Measurements from ENCODE around the gene FOSB.

FOSB gene

DNA sequence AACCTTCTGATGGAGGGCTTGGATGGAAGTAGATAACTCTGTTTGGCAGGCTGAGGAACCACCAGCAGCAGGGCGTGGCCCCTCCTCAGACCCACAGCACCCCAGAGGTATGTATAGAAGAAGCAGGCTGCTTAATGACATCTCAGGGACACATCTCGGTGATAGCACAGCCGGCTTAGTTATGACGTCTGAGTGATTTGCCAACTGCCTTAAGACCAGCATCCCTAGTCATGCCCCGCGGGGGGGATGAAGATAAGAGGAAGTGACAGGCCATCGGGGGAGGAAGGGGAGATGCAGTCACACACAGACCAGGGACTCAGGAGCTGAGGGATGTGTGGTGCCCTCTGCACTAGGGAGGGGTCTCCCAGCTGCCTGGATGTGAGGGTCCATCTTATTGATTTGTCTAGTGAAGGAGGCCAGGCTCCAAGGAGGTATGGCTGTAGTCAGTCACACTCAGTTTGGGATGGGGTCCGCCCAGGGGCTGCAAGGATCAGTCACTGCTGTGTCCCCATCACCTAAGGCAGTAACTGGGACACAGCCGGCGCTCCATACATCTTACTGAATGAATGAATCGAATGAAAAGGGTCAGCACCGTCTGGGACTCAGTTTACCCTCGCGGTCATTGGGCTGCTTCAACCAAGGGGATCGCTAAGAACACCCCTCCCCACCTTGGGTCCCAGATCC lies 24.9 kb upstream of the FOSB start:
- DNase-seq, result peak; percentile 80

DNA sequence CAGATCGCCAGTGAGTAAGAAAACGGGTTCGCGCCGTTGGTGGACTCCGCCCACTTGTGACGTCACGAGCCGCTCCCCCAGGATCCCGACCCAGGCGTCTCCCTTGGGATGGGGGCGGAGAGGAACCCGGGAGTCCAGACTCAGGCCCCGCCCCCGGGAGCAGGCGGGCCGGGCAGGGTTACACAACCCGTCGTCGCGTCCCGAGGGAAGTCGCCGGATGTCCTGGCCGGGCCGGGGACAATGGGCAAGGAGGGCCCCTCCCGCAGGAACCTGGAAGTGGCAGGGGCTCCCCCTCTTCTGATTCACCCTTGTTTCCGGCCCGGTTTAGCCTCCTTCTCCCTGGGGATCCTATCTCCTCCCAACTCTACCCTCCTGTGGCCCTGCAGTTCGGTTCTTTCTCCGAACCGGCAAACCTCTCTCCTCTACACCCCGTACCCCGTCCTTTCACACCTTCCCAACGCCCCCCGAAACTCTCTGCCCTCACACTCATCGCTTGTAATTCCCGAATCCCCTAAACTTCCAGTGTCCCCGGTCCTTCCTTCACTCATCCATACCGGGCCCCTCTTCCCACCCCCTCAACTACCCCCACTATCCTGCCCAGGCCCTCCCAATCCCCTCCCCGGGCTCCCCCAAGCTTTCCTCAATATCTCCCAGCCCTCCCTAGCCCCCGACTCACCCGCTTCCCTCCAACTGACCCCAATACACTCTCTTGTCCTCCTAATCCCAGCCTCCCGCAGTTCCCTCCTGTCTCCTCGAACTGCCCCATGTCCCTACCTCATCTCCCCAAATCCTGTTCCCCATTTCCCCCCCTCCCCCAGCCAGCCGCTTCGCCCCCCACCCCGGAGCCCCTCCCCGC lies 24.1 kb upstream of the FOSB start:
- peak; percentile 53 for DNase-seq

DNA sequence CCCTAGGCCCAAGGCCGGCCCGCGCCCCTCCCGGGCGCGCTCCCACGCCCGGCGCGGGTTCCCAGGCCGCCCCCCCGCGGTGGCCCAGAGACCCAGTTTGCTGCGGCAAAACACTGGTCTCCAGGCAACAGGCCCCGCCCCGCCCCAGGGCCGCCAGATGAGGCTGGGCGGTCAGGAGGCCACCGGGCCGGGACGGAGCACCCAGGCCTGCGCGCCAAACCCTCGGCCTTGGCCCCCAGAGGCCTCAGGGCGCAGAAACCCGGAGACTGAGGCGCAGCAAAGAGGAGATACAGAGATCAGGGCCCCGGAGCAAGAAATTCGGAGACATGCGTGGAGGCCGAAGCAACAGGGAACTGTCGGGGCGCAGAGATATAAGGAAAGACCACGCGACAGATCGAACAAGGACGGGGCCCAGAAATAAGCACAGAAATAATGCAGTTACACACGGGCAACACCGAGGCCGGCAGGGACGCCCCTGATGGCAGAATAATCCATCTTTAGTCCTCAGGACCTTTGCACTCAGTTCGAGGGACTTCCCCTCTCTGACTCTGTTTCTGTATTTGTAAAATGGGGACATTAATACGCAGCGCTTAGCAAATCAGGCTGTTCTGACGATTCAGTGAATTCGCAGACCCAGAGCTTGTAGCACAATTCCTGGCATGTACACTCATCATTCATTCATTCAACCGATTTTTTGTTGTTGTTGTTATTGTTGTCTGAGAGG lies 23.3 kb upstream of the FOSB start:
- peak; percentile 74 for DNase-seq

GRCh38 chr19:45445139-45445538 lies 22.7 kb upstream of the FOSB start:
- no peak for DNase-seq

DNA sequence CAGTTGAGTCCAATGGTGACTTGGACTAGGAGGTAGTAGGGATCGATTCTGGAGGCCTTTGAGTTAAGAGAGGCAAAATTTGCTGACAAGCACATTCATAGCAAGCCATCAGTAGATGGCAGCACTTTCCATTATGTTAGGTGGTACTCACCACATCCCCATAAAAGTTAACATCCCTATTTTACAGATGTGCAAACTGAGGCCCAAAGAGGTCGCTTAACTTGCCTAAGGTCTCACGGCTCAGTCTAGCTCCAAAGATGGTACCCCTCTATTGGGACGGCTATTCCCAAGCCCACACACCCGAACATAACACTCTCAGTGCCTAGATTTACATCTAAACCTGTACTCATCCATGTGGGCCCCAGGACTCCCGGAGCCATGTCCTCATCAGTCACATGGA lies 21.5 kb upstream of the FOSB start:
- peak; percentile 64 for DNase-seq

DNA sequence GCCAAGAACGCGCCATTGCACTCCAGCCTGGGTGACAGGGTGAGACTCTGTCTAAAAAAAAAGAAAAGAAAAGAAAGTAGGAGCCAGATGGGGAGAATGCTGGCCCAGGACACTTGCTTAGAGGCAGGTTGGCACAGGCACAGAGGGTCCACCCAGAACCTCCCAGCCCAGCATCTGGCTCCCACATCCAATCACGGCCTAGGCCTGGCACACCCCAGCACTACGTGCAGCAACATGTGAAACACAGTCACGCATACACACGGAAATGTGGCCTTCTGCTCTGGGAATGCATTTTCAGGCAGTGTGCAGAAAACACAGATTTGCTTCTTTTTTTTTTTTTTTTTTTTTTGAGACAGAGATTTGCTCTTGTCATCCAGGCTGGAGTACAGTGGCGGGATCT lies 20.9 kb upstream of the FOSB start:
- no peak for DNase-seq

- DNase-seq, result no peak
Measured at GRCh38 chr19:45448425-45448756, 19.4 kb upstream of the FOSB start.

DNA sequence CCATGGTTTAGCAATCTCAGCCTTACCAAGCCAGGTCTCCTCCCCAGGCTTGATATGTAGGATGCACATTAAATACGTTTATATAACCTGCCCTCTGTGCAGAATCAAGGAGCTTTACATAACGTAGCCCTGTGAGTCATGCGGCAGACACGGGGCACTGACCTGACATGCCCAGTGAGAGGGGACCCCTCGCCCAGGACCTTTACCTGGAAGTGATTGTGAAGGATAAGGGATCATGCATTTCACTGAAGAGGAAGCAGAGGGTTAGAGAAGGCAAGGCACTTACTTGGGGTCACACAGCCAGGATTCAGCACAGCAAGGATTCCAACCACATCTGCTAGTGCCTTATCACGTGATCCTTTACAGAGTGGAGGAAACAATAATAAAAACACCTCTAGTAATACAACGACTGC lies 18.9 kb upstream of the FOSB start:
- DNase-seq, result no peak

GRCh38 chr19:45450012-45450333 lies 17.8 kb upstream of the FOSB start:
- no peak for DNase-seq

DNA sequence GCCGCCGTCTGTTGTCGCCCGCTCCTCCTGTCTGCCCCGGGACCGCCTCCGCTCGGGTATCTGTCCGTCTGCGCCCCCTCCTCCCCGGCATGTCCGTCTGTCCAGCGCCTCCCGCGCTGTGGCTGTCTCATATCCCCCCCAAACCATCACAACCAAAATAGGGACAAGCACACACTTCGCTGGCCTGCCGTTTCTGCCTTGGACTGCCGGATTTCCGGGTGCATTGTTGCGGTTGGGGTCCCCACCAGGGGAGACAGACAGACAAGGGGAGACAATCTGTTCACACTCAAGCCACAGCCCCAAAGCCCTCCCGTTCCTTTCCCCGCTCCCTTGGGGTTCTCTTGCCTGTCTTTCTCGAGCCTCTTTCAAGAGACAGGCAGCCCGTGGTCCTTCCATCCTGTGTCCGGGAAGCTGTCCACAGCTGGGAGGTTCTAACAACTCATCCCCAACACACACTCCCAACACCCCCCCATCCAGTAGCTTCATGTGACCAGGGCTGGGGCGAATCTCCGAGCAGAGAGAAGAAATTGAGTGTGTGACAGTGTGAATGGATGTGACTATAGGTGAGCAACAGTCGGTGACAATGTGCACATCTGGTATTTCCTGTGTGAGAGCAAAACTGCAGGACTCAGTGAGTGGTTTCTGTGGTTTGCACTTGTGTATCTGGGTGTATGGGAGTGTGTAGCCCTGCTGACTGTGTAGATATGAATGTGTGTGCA lies 16.5 kb upstream of the FOSB start:
- peak; percentile 51 for DNase-seq

GRCh38 chr19:45451850-45452387 lies 15.9 kb upstream of the FOSB start:
- no peak for DNase-seq

DNA sequence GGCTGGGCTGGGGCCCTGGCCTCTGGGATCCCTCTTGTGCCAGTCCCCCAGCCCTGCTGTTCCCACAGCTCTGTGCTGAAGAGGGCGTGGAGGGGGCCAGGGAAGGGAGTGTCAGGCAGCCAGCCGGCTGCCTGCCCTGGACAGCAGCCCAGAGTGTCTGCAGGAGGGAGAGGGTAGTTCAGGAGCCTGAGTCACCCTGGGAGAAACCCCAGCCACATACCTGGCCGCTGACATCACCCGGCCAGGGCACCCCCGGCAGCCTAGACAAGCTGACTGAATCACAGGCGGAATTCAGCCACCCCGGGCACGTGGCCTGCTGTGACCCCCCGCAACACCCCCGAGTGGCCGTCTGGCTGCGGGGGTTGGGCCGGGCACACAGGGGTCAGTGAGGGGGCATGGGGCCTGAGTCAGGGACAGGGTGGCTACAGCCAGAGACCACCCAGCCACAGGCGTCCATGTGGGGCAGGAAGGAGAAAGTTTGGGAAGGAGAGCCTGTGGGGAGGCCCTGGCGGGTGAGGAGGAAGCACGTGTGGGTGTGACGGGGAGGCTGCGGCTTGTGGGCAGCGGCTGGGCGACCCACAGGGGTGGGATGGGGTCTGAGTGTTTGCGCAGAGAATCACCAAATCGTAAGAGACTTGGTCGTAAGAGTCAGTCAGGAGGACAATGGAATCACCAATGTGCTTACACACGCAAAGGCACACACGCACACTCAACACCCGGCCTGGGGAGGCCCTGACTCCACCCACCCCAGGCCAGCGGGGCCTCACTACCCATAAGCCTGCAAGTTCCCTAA lies 11.9 kb upstream of the FOSB start:
- DNase-seq, result peak; percentile 73

GRCh38 chr19:45456500-45456815 lies 11.3 kb upstream of the FOSB start:
- no peak for DNase-seq

GRCh38 chr19:45457776-45458175 lies 10.0 kb upstream of the FOSB start:
- DNase-seq, result no peak

DNA sequence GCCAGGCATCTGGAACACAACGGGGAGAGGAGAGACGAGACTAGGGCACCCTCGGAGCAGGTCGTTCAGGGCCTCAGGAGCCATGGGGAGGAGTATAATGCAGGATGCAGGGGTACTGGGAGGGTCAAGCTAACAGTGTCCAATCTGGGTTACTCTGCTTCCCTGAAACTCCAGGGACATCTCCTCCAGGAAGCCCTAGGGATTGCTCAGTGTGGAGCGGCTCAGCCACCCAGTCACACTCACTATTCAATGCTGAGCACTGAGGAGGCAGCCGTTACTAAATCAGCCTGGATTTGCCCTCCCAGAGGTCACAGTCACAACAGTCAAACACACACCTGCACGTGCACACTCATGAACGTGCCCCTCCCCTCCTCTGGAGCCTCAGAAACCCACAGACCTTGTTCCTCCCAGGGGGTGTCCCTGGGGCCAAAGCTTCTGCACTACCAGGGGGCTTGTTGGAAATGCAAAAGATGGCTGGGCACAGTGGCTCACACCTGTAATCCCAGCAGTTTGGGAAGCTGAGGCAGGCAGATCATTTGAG lies 6.9 kb upstream of the FOSB start:
- DNase-seq, result no peak

DNA sequence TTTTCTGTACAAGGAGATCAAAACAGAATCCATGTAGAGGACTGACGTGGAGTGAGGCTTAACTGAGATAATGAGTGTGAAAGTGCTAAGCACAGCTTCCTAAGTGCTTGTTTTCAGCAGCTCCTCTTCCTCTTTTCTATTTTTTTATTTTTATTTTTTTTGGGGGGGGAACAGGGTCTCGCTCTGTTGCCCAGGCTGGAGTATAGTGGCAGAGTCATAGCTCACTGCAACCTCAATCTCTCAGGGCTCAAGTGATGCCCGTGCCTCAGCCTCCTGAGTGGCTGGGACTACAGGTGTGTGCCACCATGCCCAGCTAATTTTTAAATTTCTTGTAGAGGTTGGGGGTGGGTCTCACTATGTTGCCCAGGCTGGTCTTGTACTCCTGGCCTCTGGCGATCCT lies 5.6 kb upstream of the FOSB start:
- no peak for DNase-seq

GRCh38 chr19:45463241-45463640 lies 4.6 kb upstream of the FOSB start:
- DNase-seq, result no peak

GRCh38 chr19:45464274-45464673 lies 3.5 kb upstream of the FOSB start:
- no peak for DNase-seq

- DNase-seq, result no peak
Measured at GRCh38 chr19:45464852-45465441, 2.8 kb upstream of the FOSB start.

- DNase-seq, result no peak
Measured at GRCh38 chr19:45467115-45467455, 711 bp upstream of the FOSB start.

DNA sequence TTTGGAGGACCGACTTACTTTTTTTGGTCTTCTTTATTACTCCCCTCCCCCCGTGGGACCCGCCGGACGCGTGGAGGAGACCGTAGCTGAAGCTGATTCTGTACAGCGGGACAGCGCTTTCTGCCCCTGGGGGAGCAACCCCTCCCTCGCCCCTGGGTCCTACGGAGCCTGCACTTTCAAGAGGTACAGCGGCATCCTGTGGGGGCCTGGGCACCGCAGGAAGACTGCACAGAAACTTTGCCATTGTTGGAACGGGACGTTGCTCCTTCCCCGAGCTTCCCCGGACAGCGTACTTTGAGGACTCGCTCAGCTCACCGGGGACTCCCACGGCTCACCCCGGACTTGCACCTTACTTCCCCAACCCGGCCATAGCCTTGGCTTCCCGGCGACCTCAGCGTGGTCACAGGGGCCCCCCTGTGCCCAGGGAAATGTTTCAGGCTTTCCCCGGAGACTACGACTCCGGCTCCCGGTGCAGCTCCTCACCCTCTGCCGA lies 409 bp downstream of the FOSB start:
- no peak for DNase-seq

DNA sequence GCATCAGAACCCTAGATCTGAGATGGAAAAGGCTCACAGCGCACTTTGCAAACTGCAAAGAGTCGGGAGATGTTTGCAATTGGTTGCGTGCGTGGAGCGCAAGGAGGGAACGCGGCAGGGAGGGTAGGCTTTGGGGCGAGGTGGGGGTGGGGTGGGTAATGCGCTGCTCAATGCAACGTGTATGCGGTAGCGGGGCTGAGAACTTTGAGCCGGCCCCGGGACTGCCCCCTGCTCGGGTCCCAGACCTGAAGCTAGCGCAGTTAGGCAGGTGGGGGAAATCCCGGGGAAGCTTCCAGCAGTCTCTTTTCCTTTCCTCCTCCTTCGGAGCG lies 971 bp downstream of the FOSB start:
- no peak for DNase-seq

All from hematopoietic multipotent progenitor cell treated with erythropoietin and hydrocortisone succinate and interleukin-3 and kit ligand, for 8 days (in vitro differentiated cells).